HCT116 (cell line): ENCODE results near the gene PPFIBP1. TPM values are rescaled to one million over a fixed set of nuclear protein-coding genes. Genes with fewer than 3 reads are reported as not detected.
A peak's percentile ranks its signal among the peaks of the same experiment; 100 is the strongest.

ENCODE experiments used
- ATAC-seq: fragments of 200-7000 bp; cut with Tn5 transposase; 2 replicates; pipeline ENCODE4 v1.9.1; 2020; ENCODE audit warnings: mild to moderate bottlenecking, moderate library complexity
- BruUV-seq: library from RNA; stranded (reverse); fragments of 400-500 nt; replicated peaks from 2 replicates; lab custom pipeline; 2021; lab: Mats Ljungman, UMichigan
- CTCF ChIA-PET: fragments of 300-600 bp; sonication (Branson Sonifier 250); formaldehyde crosslinking; loops from one replicate; lab custom pipeline; 2021; ENCODE audit warnings: antibody characterized with exemption; lab: Charles Lee
- POLR2A ChIA-PET: fragments of 300-600, 350-600 bp; sonication (Branson Sonifier 250); formaldehyde crosslinking; loops from one replicate; lab custom pipeline; 2021; ENCODE audit warnings: antibody characterized with exemption; lab: Charles Lee
- RAD21 ChIA-PET, 2 experiments: fragments of 300-600 bp; sonication (Branson Sonifier 250); formaldehyde crosslinking; loops; one replicate each; lab custom pipeline; 2023; ENCODE audit warnings: low total read pairs in 2 of 2; ENCODE audit not compliant: uncharacterized antibody in 2 of 2, unreplicated experiment in 2 of 2, low non-redundant PET in 1 of 2; lab: Charles Lee
- DNase-seq: peaks from one replicate; pipeline ENCODE4 v3.0.0-alpha.2; 2010; ENCODE audit warnings: low read depth, low spot score
- H2AFZ ChIP-seq: fragments of 200-600 bp; shearing (Covaris generic), sonication (generic); 2 replicates; pipeline ENCODE4 v1.6.1; 2017; ENCODE audit warnings: low read depth, mixed run types, mixed read lengths, antibody characterized with exemption, low read length; ENCODE audit not compliant: poor library complexity, severe bottlenecking
- H3K27ac ChIP-seq: 2 replicates; pipeline ENCODE4 v1.5.1; 2012; ENCODE audit warnings: low read depth, low read length
- H3K27me3 ChIP-seq: fragments of 200-600 bp; sonication (generic); 2 replicates; pipeline ENCODE4 v1.6.1; 2016; ENCODE audit warnings: mixed run types, low read length, mixed read lengths; ENCODE audit not compliant: insufficient read depth
- H3K36me3 ChIP-seq, 2 experiments: fragments of 200-500 bp in 1 of 2; fragments of 200-600 bp in 1 of 2; sonication (Bioruptor generic) in 1 of 2; sonication (generic) in 1 of 2; 2 replicates each; pipeline versions ENCODE4 v1.5.1 to v1.6.1; 2014 to 2016; ENCODE audit warnings: low read length in 2 of 2, inconsistent platforms in 1 of 2, mixed read lengths in 1 of 2, mixed run types in 1 of 2; ENCODE audit not compliant: insufficient read depth in 2 of 2, control insufficient read depth in 1 of 2
- H3K4me1 ChIP-seq, 2 experiments: fragments of 200-600 bp in 1 of 2; sonication (generic) in 1 of 2; 2 replicates each; pipeline versions ENCODE4 v1.5.1 to v1.6.1; 2012 to 2017; ENCODE audit warnings: low read length in 2 of 2, inconsistent platforms in 1 of 2, mild to moderate bottlenecking in 1 of 2, mixed read lengths in 1 of 2, mixed run types in 1 of 2, moderate library complexity in 1 of 2; ENCODE audit not compliant: insufficient read depth in 2 of 2, control insufficient read depth in 1 of 2
- H3K4me2 ChIP-seq: fragments of 200-600 bp; sonication (generic); 2 replicates; pipeline ENCODE4 v1.6.1; 2017; ENCODE audit warnings: mixed run types, low read length, mixed read lengths
- H3K4me3 ChIP-seq, 2 experiments: fragments of 200-600 bp in 1 of 2; sonication (generic) in 1 of 2; replicated peaks in 1 of 2; 2 replicates each; pipeline ENCODE4 v1.5.1; 2011 to 2016; ENCODE audit warnings: low read length in 2 of 2, control low read depth in 1 of 2, low read depth in 1 of 2, mild to moderate bottlenecking in 1 of 2, mixed read lengths in 1 of 2, mixed run types in 1 of 2
- H3K79me2 ChIP-seq: fragments of 200-600 bp; sonication (generic); 2 replicates; pipeline ENCODE4 v1.6.1; 2017; ENCODE audit warnings: mild to moderate bottlenecking, mixed run types, low read length, moderate library complexity, mixed read lengths; ENCODE audit not compliant: insufficient read depth
- H3K9ac ChIP-seq: fragments of 200-600 bp; sonication (generic); 2 replicates; pipeline ENCODE4 v1.6.1; 2016; ENCODE audit warnings: low read length, mixed read lengths
- H3K9me2 ChIP-seq: fragments of 200-600 bp; sonication (generic), shearing (Covaris generic); 2 replicates; pipeline ENCODE4 v1.6.1; 2017; ENCODE audit warnings: mixed run types, mild to moderate bottlenecking, moderate library complexity; ENCODE audit not compliant: insufficient read depth
- H3K9me3 ChIP-seq, 2 experiments: fragments of 200-500 bp in 1 of 2; fragments of 200-600 bp in 1 of 2; sonication (Bioruptor generic) in 1 of 2; sonication (generic) in 1 of 2; 2 replicates each; pipeline ENCODE4 v1.6.1; 2014 to 2017; ENCODE audit warnings: low read length in 2 of 2, mixed read lengths in 2 of 2, inconsistent platforms in 1 of 2, low read depth in 1 of 2, mild to moderate bottlenecking in 1 of 2, mixed run types in 1 of 2, moderate library complexity in 1 of 2; ENCODE audit not compliant: control insufficient read depth in 1 of 2, insufficient read depth in 1 of 2
- H4K20me1 ChIP-seq: fragments of 200-600 bp; sonication (generic), shearing (Covaris generic); 2 replicates; pipeline ENCODE4 v1.6.1; 2017; ENCODE audit warnings: mixed run types, mild to moderate bottlenecking, moderate library complexity; ENCODE audit not compliant: insufficient read depth
- CBX3 ChIP-seq: IDR thresholded peaks from 2 replicates; pipeline ENCODE4 v1.6.1; 2012; ENCODE audit warnings: low read depth
- EGR1 ChIP-seq: IDR thresholded peaks from 2 replicates; pipeline ENCODE4 v1.6.1; 2012; ENCODE audit warnings: low read depth
- EZH2phosphoT487 ChIP-seq: fragments of 200-600 bp; IDR thresholded peaks from 2 replicates; pipeline ENCODE4 v1.6.1; 2018; ENCODE audit warnings: antibody characterized with exemption, borderline replicate concordance
- FOSL1 ChIP-seq: IDR thresholded peaks from 2 replicates; pipeline ENCODE4 v1.6.1; 2012; ENCODE audit warnings: low read depth
- JUND ChIP-seq: IDR thresholded peaks from 2 replicates; pipeline ENCODE4 v1.6.1; 2012
- POLR2A ChIP-seq: IDR thresholded peaks from 2 replicates; pipeline ENCODE4 v1.7.0; 2011; ENCODE audit warnings: borderline replicate concordance; ENCODE audit not compliant: insufficient read depth, insufficient read length; ENCODE audit errors: extremely low read depth
- RAD21 ChIP-seq: IDR thresholded peaks from 2 replicates; pipeline ENCODE4 v1.6.1; 2012; ENCODE audit warnings: low read depth, mild to moderate bottlenecking
- SIN3A ChIP-seq: IDR thresholded peaks from 2 replicates; pipeline ENCODE4 v1.6.1; 2012; ENCODE audit warnings: low read depth
- SP1 ChIP-seq: IDR thresholded peaks from 2 replicates; pipeline ENCODE4 v1.6.1; 2012; ENCODE audit warnings: low read depth
- intact Hi-C: fragments of 100-400 bp; cut with micrococcal nuclease; formaldehyde crosslinking; loops from 2 replicates; pipeline ENCODE4 v1.10.0; 2022
- total RNA-seq: library from RNA; stranded (reverse); gene quantifications from one replicate; pipeline ENCODE4 v1.2.1, GENCODE V29; 2021; ENCODE audit not compliant: unreplicated experiment

Gene PPFIBP1
- total RNA-seq, 1 experiment from 2014 or later: 102 TPM

- peaks cover 86 to 97% of the 10 kb centered on the region in 2 experiments for H3K4me1 ChIP-seq
- ChIA-PET POLR2A (interaction anchor here (2.8 kb wide), 1 partner anchor 27 kb away, joined by 10 read pairs; the partner anchor contains the start of gene PPFIBP1), RAD21 (interaction anchor here in 1 of 2 experiments (1.5 kb wide), 1 partner anchor 27 kb away, joined by 4 read pairs; the partner anchor contains the start of gene PPFIBP1)
- no peaks in the 10 kb centered on the region for H3K27me3 ChIP-seq
- no TSS peak for BruUV-seq
- H3K79me2 ChIP-seq: peaks cover 87% of the 10 kb centered on the region
- no peak for ATAC-seq
- no peak for TF ChIP-seq JUND
- no peak for TF ChIP-seq SP1
- TF ChIP-seq, all 23 proteins: peak for 0
- intact Hi-C loops: no loop called here
- H3K9me3 ChIP-seq: no peaks in the 10 kb centered on the region
- peak overlapping the region; percentile 82 for H3K27ac ChIP-seq
- H3K9ac ChIP-seq: peak overlapping the region; percentile 62
- DNase-seq: no peak
- no peaks in the 10 kb centered on the region for H3K9me2 ChIP-seq
- H2AFZ ChIP-seq: no peak overlapping the region
- peak overlapping the region; percentile 84 for H3K4me2 ChIP-seq
- CTCF ChIA-PET: no interaction called here
- peak overlapping the region in 1 of 2 experiments; percentile 48; a peak in 1 of 4 replicates for H3K4me3 ChIP-seq
- no peaks in the 10 kb centered on the region; the same call in 1 of the 2 replicates for H4K20me1 ChIP-seq
- H3K36me3 ChIP-seq: no peaks in the 10 kb centered on the region
Observed at GRCh38 chr12:27550653-27550975, 26.6 kb downstream of the PPFIBP1 start.

DNA sequence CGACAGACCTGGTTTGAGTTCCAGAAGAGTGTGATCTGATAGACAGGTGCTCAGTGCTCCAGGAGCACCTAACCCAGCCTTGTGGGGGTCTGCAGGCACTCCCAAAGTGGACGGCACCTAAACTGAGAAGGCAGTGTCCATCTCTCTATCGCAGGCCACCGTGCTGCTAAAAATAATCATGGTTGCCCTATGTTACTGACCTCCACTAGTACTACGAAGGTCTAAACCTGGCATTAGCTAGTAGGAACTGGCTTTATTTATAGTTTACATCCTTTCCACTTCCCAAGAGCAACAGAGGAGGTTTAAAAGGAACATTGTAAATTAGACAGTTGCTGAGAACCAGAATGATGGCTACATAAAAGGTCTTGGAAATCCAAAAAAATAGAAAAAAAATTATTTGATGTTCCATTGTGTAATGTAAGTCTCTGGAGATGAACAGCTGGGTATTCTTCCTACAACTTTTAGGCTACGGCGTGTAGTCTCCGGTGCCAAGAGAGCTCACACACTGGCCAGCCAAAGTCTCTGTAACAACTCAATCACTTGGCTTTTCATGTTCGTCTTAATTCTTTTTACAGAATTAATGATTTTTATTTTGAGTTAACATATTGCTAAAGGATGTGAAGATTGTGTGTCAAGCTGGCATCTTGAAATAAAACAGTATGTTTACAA lies 27.3 kb downstream of the PPFIBP1 start:
- CTCF ChIA-PET: no interaction called here
- Histone ChIP-seq H3K4me3 (no peak overlapping the region), H3K4me2 (no peak overlapping the region), H2AFZ (no peak overlapping the region), H3K27me3 (no peaks in the 10 kb centered on the region), H3K4me1 (peaks cover 89 to 98% of the 10 kb centered on the region in 2 experiments), H3K9me2 (no peaks in the 10 kb centered on the region), H3K27ac (no peak overlapping the region; the same call in 1 of the 2 replicates), H4K20me1 (no peaks in the 10 kb centered on the region; the same call in 1 of the 2 replicates), H3K79me2 (peaks cover 87% of the 10 kb centered on the region), H3K36me3 (no peaks in the 10 kb centered on the region), H3K9me3 (no peaks in the 10 kb centered on the region), H3K9ac (no peak overlapping the region)
- TF ChIP-seq SIN3A (no peak), EGR1 (no peak), EZH2phosphoT487 (no peak), FOSL1 (no peak), CBX3 (no peak), POLR2A (no peak), RAD21 (no peak)
- intact Hi-C loops: no loop called here
- ATAC-seq: no peak
- BruUV-seq: no TSS peak
- POLR2A ChIA-PET: interaction anchor here (2.8 kb wide), 1 partner anchor 27 kb away, joined by 10 read pairs; the partner anchor contains the start of gene PPFIBP1
- RAD21 ChIA-PET: no interaction called here
- no peak for DNase-seq
